GM23248 (cell line): ENCODE measurements around the gene SEM1.

Experiments used
- EZH2 ChIP-seq: fragments of 200-600 bp; sonication (generic); IDR thresholded peaks from 2 replicates; pipeline ENCODE4 v1.6.1; 2018; ENCODE audit warnings: antibody characterized with exemption, mild to moderate bottlenecking; ENCODE audit not compliant: insufficient read depth, poor library complexity, severe bottlenecking
- EZH2phosphoT487 ChIP-seq: fragments of 200-600 bp; sonication (generic); IDR thresholded peaks from 2 replicates; pipeline ENCODE4 v1.6.1; 2018; ENCODE audit warnings: antibody characterized with exemption, moderate library complexity, mild to moderate bottlenecking, low read depth; ENCODE audit not compliant: insufficient read depth

GRCh38 chr7:96649981-96650380 lies 59.7 kb downstream of the SEM1 start:
- TF ChIP-seq EZH2 (no peak), EZH2phosphoT487 (no peak)
